Heart left ventricle (tissue), 16 donors: Measurements from ENCODE around the gene EXOSC10. TPM values are rescaled to one million over a fixed set of nuclear protein-coding genes. Genes with fewer than 3 reads are reported as not detected.

Source experiments
- ATAC-seq, 4 donors: fragments of 200-7000 bp; cut with Tn5 transposase; one replicate each; pipeline ENCODE4 v1.9.1; 2020 to 2022; ENCODE audit warnings: moderate library complexity in 4 of 4, mild to moderate bottlenecking in 3 of 4, moderate number of reproducible peaks in 1 of 4
- DNase-seq, 5 donors: peaks; one replicate each; pipeline ENCODE4 v3.0.0-alpha.2; 2020
- H3K27ac ChIP-seq, 12 donors: fragments of 200-600 bp; sonication (generic) in 4 of 12; one replicate each; pipeline versions ENCODE4 v1.5.0 to v1.8.0; 2016 to 2022; ENCODE audit warnings: mild to moderate bottlenecking in 2 of 12
- H3K27me3 ChIP-seq, 9 donors: fragments of 200-600 bp; sonication (generic) in 2 of 9; one replicate each; pipeline versions ENCODE4 v1.5.1 to v1.8.0; 2016 to 2022; ENCODE audit warnings: mild to moderate bottlenecking in 3 of 9
- H3K36me3 ChIP-seq, 9 donors: fragments of 200-600 bp; sonication (generic) in 2 of 9; one replicate each; pipeline versions ENCODE4 v1.5.0 to v1.8.0; 2018 to 2022; ENCODE audit warnings: mild to moderate bottlenecking in 2 of 9
- H3K4me1 ChIP-seq, 12 donors: fragments of 200-600 bp; sonication (generic) in 4 of 12; one replicate each; pipeline versions ENCODE4 v1.5.0 to v1.8.0; 2016 to 2022; ENCODE audit warnings: mild to moderate bottlenecking in 3 of 12
- H3K4me3 ChIP-seq, 12 donors: fragments of 200-600 bp; sonication (generic) in 4 of 12; one replicate each; pipeline versions ENCODE4 v1.5.0 to v1.8.0; 2017 to 2022; ENCODE audit warnings: mild to moderate bottlenecking in 9 of 12, moderate library complexity in 4 of 12
- H3K9me3 ChIP-seq, 12 donors: fragments of 200-600 bp; sonication (generic) in 4 of 12; one replicate each; pipeline versions ENCODE4 v1.5.0 to v1.8.0; 2016 to 2022; ENCODE audit warnings: mild to moderate bottlenecking in 1 of 12
- CTCF ChIP-seq, 12 donors: fragments of 200-600 bp; sonication (generic) in 4 of 12; IDR thresholded peaks; one replicate each; pipeline versions ENCODE4 v1.5.0 to v1.8.0; 2018 to 2022; ENCODE audit warnings: antibody characterized with exemption in 12 of 12, mild to moderate bottlenecking in 5 of 12
- POLR2A ChIP-seq, 2 donors: fragments of 450-650 bp; IDR thresholded peaks; one replicate each; pipeline ENCODE4 v1.6.1; 2017; ENCODE audit warnings: antibody characterized with exemption in 2 of 2, mild to moderate bottlenecking in 2 of 2, moderate library complexity in 2 of 2
- WGBS, 4 donors: extraction: QIAGEN DNeasy Blood & Tissue Kit in 2 of 4; methylation state at CpG; one replicate each; pipeline versions ENCODE4 v1.1.5 to v1.1.7; 2013 to 2018; 5-methylcytosine and 5-hydroxymethylcytosine counted together
- intact Hi-C, 10 donors: fragments of 100-400 bp; cut with DNase I; formaldehyde crosslinking; loops; one replicate each; pipeline versions ENCODE4 v1.11.1 to v1.14.2; 2022
- long read RNA-seq, 3 donors: library from polyadenylated mRNA; unstranded; transcript quantifications; one replicate each; pipeline ENCODE4 v2.0.0, GENCODE V29; 2020 to 2021
- polyA plus RNA-seq, 2 donors: library from polyadenylated mRNA; stranded (reverse); fragments of 200-250 nt; gene quantifications; one replicate each; pipeline ENCODE4 v1.2.3, GENCODE V29; 2013
- total RNA-seq, 9 donors: library from RNA; depleted of rRNA in 2 of 9; stranded (reverse); fragments of >200 nt in 2 of 9; fragmentation: NEBNext Ultra II Directional in 3 of 9; extraction: Animal tissue kit (Norgen Biotek cat#: 25700) in 3 of 9; gene quantifications; one replicate each; pipeline versions ENCODE4 v1.1.0 to v1.2.4, GENCODE V29; 2016 to 2023
- donor health status: ischemic (EF 13 %, LVEDD 7.1; RV severe dilation, severe dysfunction).
- donor health status: healthy with polysubstance abuse.
- donor health status: DM: no; HTN: yes; CAD: no.
- donor health status: DM: no; HTN: no; CAD: no.
- donor health status: ischemic (EF 25% LVEDD 6.9; RV normal size, moderate dysfunction).
- donor health status: ischemic (EF 25% LVEDD 5.7; RV mildly dilated, moderate dysfunction).
- donor health status: healthy.
- donor health status: DM: yes; HTN: yes; CAD: no.
- donor health status: ischemic (EF 35%, LVEDD 5.7; RV mildly dilated, moderate dysfunction).
- donor health status: nonischemic (EF 11% LVEDD 7.7; RV severe dilation, severe dysfunction).
- donor health status: DM: yes; HTN: yes; CAD: no.
- donor health status: PGD.
- donor health status: ischemic (EF 29% LVEDD 5.4; RV normal size, mild dysfunction).
- donor health status: nonischemic (EF 23%, LVEDD 6.1; RV moderate dilation, normal function).

The EXOSC10 gene
- total RNA-seq (10 to 100 TPM; 19.4 to 34.8 (median 22.5) TPM), polyA plus RNA-seq (10 to 100 TPM; 16.4 to 24.6 TPM)
- long read RNA-seq, donor 1, transcript EXOSC10-202 (25 exons, 2,808 nt), result major isoform, 14 of 19 reads
- long read RNA-seq, donor 1, partial matches to known transcripts, result 3 of 19 reads
- long read RNA-seq, donor 1, other reads (novel, unspliced or antisense), result 2 of 19 reads
- long read RNA-seq, donor 2, transcript EXOSC10-202 (25 exons, 2,808 nt), result major isoform, 96 of 152 reads
- long read RNA-seq, donor 2, partial matches to known transcripts, result 32 of 152 reads
- long read RNA-seq, donor 2, other reads (novel, unspliced or antisense), result 24 of 152 reads
- long read RNA-seq, donor 3, transcript EXOSC10-202 (25 exons, 2,808 nt), result major isoform, 26 of 32 reads
- long read RNA-seq, donor 3, partial matches to known transcripts, result 4 of 32 reads
- long read RNA-seq, donor 3, other reads (novel, unspliced or antisense), result 2 of 32 reads

GRCh38 chr1:11099310-11100148, at the start of gene EXOSC10:
Gene EXOSC10 (minus strand): TSS chr1:11099869. CDS start chr1:11099831, 38 bp downstream.
- H3K4me1 ChIP-seq, result peaks cover 0 to 21% (median 13%) of the 10 kb centered on the region in 12 donors
- no peaks in the 10 kb centered on the region for H3K27me3 ChIP-seq
- H3K4me3 ChIP-seq, result peak within 1 kb of the TSS; percentile 70 to 100 (median 87)
- intact Hi-C loops, result loop anchor here in 1 of 10 donors (5.0 kb wide), 1 partner anchor 82 kb away; no protein-coding TSS in a partner anchor
- 0% methylated on average over 45 to 78 of the region's 78 CpGs for WGBS, 4 donors
- TF ChIP-seq CTCF (IDR thresholded peaks at IDR 0.05) (peak in 1 of 12 donors; percentile 23), POLR2A (IDR thresholded peaks at IDR 0.05) (peak in 1 of 2 donors; percentile 63)
- ATAC-seq, result peak; percentile 94 to 99 (median 98)
- peaks cover 0 to 35% (median 31%) of the 10 kb centered on the region in 9 donors for H3K36me3 ChIP-seq
- peak within 1 kb of the TSS; percentile 37 to 93 (median 83) for H3K27ac ChIP-seq
- H3K9me3 ChIP-seq, result no peaks in the 10 kb centered on the region
- DNase-seq, result peak; percentile 93 to 98 (median 95)

GRCh38 chr1:11147197-11147770, 47.6 kb upstream of the EXOSC10 start:
- DNase-seq (no peak), ATAC-seq (no peak)
- Histone ChIP-seq H3K36me3 (peaks cover 0 to 93% (median 61%) of the 10 kb centered on the region in 9 donors), H3K27me3 (no peaks in the 10 kb centered on the region), H3K4me1 (peaks cover 0 to 65% (median 33%) of the 10 kb centered on the region in 12 donors), H3K27ac (peak overlapping the region in 1 of 12 donors; percentile 6), H3K4me3 (no peak overlapping the region), H3K9me3 (no peaks in the 10 kb centered on the region)
- 60 to 65% (median 64%) methylated on average over 4 of the region's 4 CpGs for WGBS, 4 donors
- no peak for TF ChIP-seq CTCF (IDR thresholded peaks at IDR 0.05)
- TF ChIP-seq POLR2A (IDR thresholded peaks at IDR 0.05), result no peak
- intact Hi-C loops, result no loop called here

GRCh38 chr1:11145741-11146140, 46.1 kb upstream of the EXOSC10 start:
- intact Hi-C loops, result no loop called here
- ATAC-seq, result no peak
- WGBS, 4 donors, result 88 to 95% (median 93%) methylated on average over 6 of the region's 6 CpGs
- Histone ChIP-seq H3K27ac (no peak overlapping the region), H3K4me3 (no peak overlapping the region), H3K4me1 (peaks cover 0 to 50% (median 24%) of the 10 kb centered on the region in 12 donors), H3K36me3 (peaks cover 0 to 97% (median 65%) of the 10 kb centered on the region in 9 donors), H3K27me3 (no peaks in the 10 kb centered on the region), H3K9me3 (no peaks in the 10 kb centered on the region)
- DNase-seq, result no peak
- no peak for TF ChIP-seq POLR2A (IDR thresholded peaks at IDR 0.05)
- TF ChIP-seq CTCF (IDR thresholded peaks at IDR 0.05), result no peak
